ENCODE measurements around the gene PTTG1.

Gene PTTG1

GRCh38 chr5:160450164-160450932 lies 28.7 kb downstream of the PTTG1 start:
- Histone ChIP-seq H3K4me2 (ENCODE audit: low read depth, low read length, poor library complexity, severe bottlenecking) (no peak overlapping the region), H3K4me3 (ENCODE audit: low read length, poor library complexity, severe bottlenecking) (no peak overlapping the region), H3K9ac (ENCODE audit: low read depth, low read length, poor library complexity, severe bottlenecking) (no peak overlapping the region), H3F3A (ENCODE audit: low read depth) (no peaks in the 10 kb centered on the region), H3K9me2 (replicated peaks; ENCODE audit: low read depth, low read length) (no peaks in the 10 kb centered on the region), H3K4me1 (ENCODE audit: insufficient read depth, low read length, poor library complexity, severe bottlenecking) (peaks cover 2% of the 10 kb centered on the region), H3K9me3 (ENCODE audit: insufficient read depth, low read depth, low read length) (no peaks in the 10 kb centered on the region), H3K36me3 (ENCODE audit: insufficient read depth, low read length) (no peaks in the 10 kb centered on the region), H3K27me3 (ENCODE audit: insufficient read depth, low read length, poor library complexity, severe bottlenecking) (no peaks in the 10 kb centered on the region), H3K79me2 (ENCODE audit: insufficient read depth, low read length) (no peaks in the 10 kb centered on the region), H2AFZ (ENCODE audit: low read length) (no peak overlapping the region), H4K20me1 (ENCODE audit: insufficient read depth, low read length, poor library complexity, severe bottlenecking) (no peaks in the 10 kb centered on the region)
- TF ChIP-seq CTCF (conservative IDR thresholded peaks at IDR 0.05; ENCODE audit: low read length) (no peak), EZH2phosphoT487 (IDR thresholded peaks at IDR 0.05; ENCODE audit: borderline replicate concordance) (no peak)

- no peak overlapping the region for H3K9ac ChIP-seq (ENCODE audit: low read depth, low read length, poor library complexity, severe bottlenecking)
- no peak overlapping the region for H2AFZ ChIP-seq (ENCODE audit: low read length)
- no peaks in the 10 kb centered on the region for H3F3A ChIP-seq (ENCODE audit: low read depth)
- no peaks in the 10 kb centered on the region for H3K79me2 ChIP-seq (ENCODE audit: insufficient read depth, low read length)
- no peak overlapping the region for H3K4me2 ChIP-seq (ENCODE audit: low read depth, low read length, poor library complexity, severe bottlenecking)
- H3K27me3 ChIP-seq (ENCODE audit: insufficient read depth, low read length, poor library complexity, severe bottlenecking): no peaks in the 10 kb centered on the region
- H3K9me3 ChIP-seq (ENCODE audit: insufficient read depth, low read depth, low read length): no peaks in the 10 kb centered on the region
- no peaks in the 10 kb centered on the region for H3K36me3 ChIP-seq (ENCODE audit: insufficient read depth, low read length)
- H3K4me1 ChIP-seq (ENCODE audit: insufficient read depth, low read length, poor library complexity, severe bottlenecking): peaks cover 11% of the 10 kb centered on the region
- no peaks in the 10 kb centered on the region for H3K9me2 ChIP-seq (replicated peaks; ENCODE audit: low read depth, low read length)
- TF ChIP-seq EZH2phosphoT487 (IDR thresholded peaks at IDR 0.05; ENCODE audit: borderline replicate concordance) (no peak), CTCF (conservative IDR thresholded peaks at IDR 0.05; ENCODE audit: low read length) (no peak)
- H4K20me1 ChIP-seq (ENCODE audit: insufficient read depth, low read length, poor library complexity, severe bottlenecking): no peaks in the 10 kb centered on the region
- no peak overlapping the region for H3K4me3 ChIP-seq (ENCODE audit: low read length, poor library complexity, severe bottlenecking)
These were observed 29.6 kb downstream of the PTTG1 start for GRCh38 chr5:160451281-160451680.

GRCh38 chr5:160452036-160452435 lies 30.4 kb downstream of the PTTG1 start:
- Histone ChIP-seq H3K4me2 (ENCODE audit: low read depth, low read length, poor library complexity, severe bottlenecking) (no peak overlapping the region), H3K4me3 (ENCODE audit: low read length, poor library complexity, severe bottlenecking) (no peak overlapping the region), H3K9me2 (replicated peaks; ENCODE audit: low read depth, low read length) (no peaks in the 10 kb centered on the region), H2AFZ (ENCODE audit: low read length) (no peak overlapping the region), H3K79me2 (ENCODE audit: insufficient read depth, low read length) (no peaks in the 10 kb centered on the region), H4K20me1 (ENCODE audit: insufficient read depth, low read length, poor library complexity, severe bottlenecking) (no peaks in the 10 kb centered on the region), H3K36me3 (ENCODE audit: insufficient read depth, low read length) (no peaks in the 10 kb centered on the region), H3K9me3 (ENCODE audit: insufficient read depth, low read depth, low read length) (no peaks in the 10 kb centered on the region), H3K4me1 (ENCODE audit: insufficient read depth, low read length, poor library complexity, severe bottlenecking) (peaks cover 14% of the 10 kb centered on the region), H3K27me3 (ENCODE audit: insufficient read depth, low read length, poor library complexity, severe bottlenecking) (no peaks in the 10 kb centered on the region), H3F3A (ENCODE audit: low read depth) (no peaks in the 10 kb centered on the region), H3K9ac (ENCODE audit: low read depth, low read length, poor library complexity, severe bottlenecking) (no peak overlapping the region)
- TF ChIP-seq CTCF (conservative IDR thresholded peaks at IDR 0.05; ENCODE audit: low read length) (no peak), EZH2phosphoT487 (IDR thresholded peaks at IDR 0.05; ENCODE audit: borderline replicate concordance) (no peak)
